Measurements from ENCODE around the gene TRABD2B.

Gene TRABD2B

GRCh38 chr1:48035371-48036141 is 38.4 kb upstream of the TRABD2B start:
- peaks cover 10 to 36% of the 10 kb centered on the region in 2 experiments for H3K27me3 ChIP-seq (ENCODE audit: control insufficient read depth in 1 of 2, insufficient read depth in 1 of 2, low read length in 2 of 2)

GRCh38 chr1:48033495-48034045 is 36.4 kb upstream of the TRABD2B start:
- H3K4me1 ChIP-seq (ENCODE audit: control insufficient read depth, insufficient read depth, low read depth, low read length): no peaks in the 10 kb centered on the region
- H3K79me1 ChIP-seq (replicated peaks; ENCODE audit: low read length, poor library complexity, severe bottlenecking): no peaks in the 10 kb centered on the region
- no peak overlapping the region for H3K27ac ChIP-seq (ENCODE audit: low read length, poor library complexity, severe bottlenecking)
- no peak overlapping the region for H3K14ac ChIP-seq (ENCODE audit: low read length in 2 of 2)
- H3K23ac ChIP-seq (ENCODE audit: low read length in 2 of 2): no peak overlapping the region
- no peak overlapping the region for H4K8ac ChIP-seq (ENCODE audit: low read length)
- no peak overlapping the region for H2BK12ac ChIP-seq (ENCODE audit: low read length in 2 of 2)
- H3K4me2 ChIP-seq (ENCODE audit: low read length, poor library complexity, severe bottlenecking): no peak overlapping the region
- no peak overlapping the region for H2BK5ac ChIP-seq (ENCODE audit: low read depth, low read length, poor library complexity, severe bottlenecking)
- no peak overlapping the region for H2AFZ ChIP-seq (ENCODE audit: low read depth, low read length)
- peak overlapping the region; percentile 7 for H4K91ac ChIP-seq (ENCODE audit: low read length)
- H3K36me3 ChIP-seq (ENCODE audit: control insufficient read depth in 1 of 2, insufficient read depth in 2 of 2, low read depth in 1 of 2, low read length in 2 of 2): no peaks in the 10 kb centered on the region
- no peak overlapping the region for H3K18ac ChIP-seq (ENCODE audit: low read depth in 1 of 2, low read length in 2 of 2)
- no peak overlapping the region for H3K9ac ChIP-seq (ENCODE audit: low read length)
- WGBS: 86% methylated on average over 10 of the region's 10 CpGs
- no peak overlapping the region for H2AK5ac ChIP-seq (ENCODE audit: low read length, severe bottlenecking)
- H3K9me3 ChIP-seq (ENCODE audit: control insufficient read depth, low read length): no peaks in the 10 kb centered on the region
- no peak for DNase-seq
- peaks cover 0 to 31% of the 10 kb centered on the region in 2 experiments for H3K27me3 ChIP-seq (ENCODE audit: control insufficient read depth in 1 of 2, insufficient read depth in 1 of 2, low read length in 2 of 2)
- no peak overlapping the region for H3K4me3 ChIP-seq (ENCODE audit: insufficient read depth in 1 of 2, low read depth in 1 of 2, low read length in 2 of 2)
- H2BK120ac ChIP-seq (ENCODE audit: low read depth, low read length): no peak overlapping the region
- no peak overlapping the region for H2BK15ac ChIP-seq (ENCODE audit: low read depth, poor library complexity, severe bottlenecking)
- no peak overlapping the region for H3K4ac ChIP-seq (ENCODE audit: low read depth in 1 of 2, low read length in 2 of 2)

More at GRCh38 chr1:48035371-48036141, 38.4 kb upstream of the TRABD2B start:
- Histone ChIP-seq H2BK5ac (ENCODE audit: low read depth, low read length, poor library complexity, severe bottlenecking) (no peak overlapping the region), H3K4me1 (ENCODE audit: control insufficient read depth, insufficient read depth, low read depth, low read length) (peaks cover 1% of the 10 kb centered on the region), H3K23ac (ENCODE audit: low read length in 2 of 2) (no peak overlapping the region), H3K4ac (ENCODE audit: low read depth in 1 of 2, low read length in 2 of 2) (no peak overlapping the region), H3K9me3 (ENCODE audit: control insufficient read depth, low read length) (no peaks in the 10 kb centered on the region), H4K91ac (ENCODE audit: low read length) (no peak overlapping the region), H3K79me1 (replicated peaks; ENCODE audit: low read length, poor library complexity, severe bottlenecking) (no peaks in the 10 kb centered on the region), H2BK15ac (ENCODE audit: low read depth, poor library complexity, severe bottlenecking) (no peak overlapping the region), H2BK12ac (ENCODE audit: low read length in 2 of 2) (no peak overlapping the region), H2AFZ (ENCODE audit: low read depth, low read length) (no peak overlapping the region), H2AK5ac (ENCODE audit: low read length, severe bottlenecking) (no peak overlapping the region), H3K18ac (ENCODE audit: low read depth in 1 of 2, low read length in 2 of 2) (no peak overlapping the region), H3K9ac (ENCODE audit: low read length) (no peak overlapping the region), H4K8ac (ENCODE audit: low read length) (no peak overlapping the region), H2BK120ac (ENCODE audit: low read depth, low read length) (no peak overlapping the region), H3K4me2 (ENCODE audit: low read length, poor library complexity, severe bottlenecking) (no peak overlapping the region), H3K4me3 (ENCODE audit: insufficient read depth in 1 of 2, low read depth in 1 of 2, low read length in 2 of 2) (no peak overlapping the region), H3K27ac (ENCODE audit: low read length, poor library complexity, severe bottlenecking) (no peak overlapping the region), H3K14ac (ENCODE audit: low read length in 2 of 2) (no peak overlapping the region), H3K36me3 (ENCODE audit: control insufficient read depth in 1 of 2, insufficient read depth in 2 of 2, low read depth in 1 of 2, low read length in 2 of 2) (no peaks in the 10 kb centered on the region)
- no peak for DNase-seq

- Histone ChIP-seq H2BK120ac (ENCODE audit: low read depth, low read length) (no peak overlapping the region), H2BK5ac (ENCODE audit: low read depth, low read length, poor library complexity, severe bottlenecking) (no peak overlapping the region), H3K23ac (ENCODE audit: low read length in 2 of 2) (no peak overlapping the region), H3K18ac (ENCODE audit: low read depth in 1 of 2, low read length in 2 of 2) (no peak overlapping the region), H3K14ac (ENCODE audit: low read length in 2 of 2) (no peak overlapping the region), H2AK5ac (ENCODE audit: low read length, severe bottlenecking) (no peak overlapping the region), H4K91ac (ENCODE audit: low read length) (no peak overlapping the region), H3K4ac (ENCODE audit: low read depth in 1 of 2, low read length in 2 of 2) (no peak overlapping the region), H3K4me1 (ENCODE audit: control insufficient read depth, insufficient read depth, low read depth, low read length) (no peaks in the 10 kb centered on the region), H2AFZ (ENCODE audit: low read depth, low read length) (no peak overlapping the region), H3K9me3 (ENCODE audit: control insufficient read depth, low read length) (no peaks in the 10 kb centered on the region), H3K4me3 (ENCODE audit: insufficient read depth in 1 of 2, low read depth in 1 of 2, low read length in 2 of 2) (no peak overlapping the region), H2BK15ac (ENCODE audit: low read depth, poor library complexity, severe bottlenecking) (no peak overlapping the region), H4K8ac (ENCODE audit: low read length) (no peak overlapping the region), H3K9ac (ENCODE audit: low read length) (no peak overlapping the region), H3K27me3 (ENCODE audit: control insufficient read depth in 1 of 2, insufficient read depth in 1 of 2, low read length in 2 of 2) (peaks cover 3 to 38% of the 10 kb centered on the region in 2 experiments), H2BK12ac (ENCODE audit: low read length in 2 of 2) (no peak overlapping the region), H3K36me3 (ENCODE audit: control insufficient read depth in 1 of 2, insufficient read depth in 2 of 2, low read depth in 1 of 2, low read length in 2 of 2) (no peaks in the 10 kb centered on the region), H3K27ac (ENCODE audit: low read length, poor library complexity, severe bottlenecking) (no peak overlapping the region), H3K4me2 (ENCODE audit: low read length, poor library complexity, severe bottlenecking) (no peak overlapping the region), H3K79me1 (replicated peaks; ENCODE audit: low read length, poor library complexity, severe bottlenecking) (no peaks in the 10 kb centered on the region)
- WGBS: 82% methylated on average over 3 of the region's 3 CpGs
- no peak for DNase-seq
These were observed 34.5 kb upstream of the TRABD2B start for GRCh38 chr1:48031676-48032075.

- Histone ChIP-seq H3K4me2 (ENCODE audit: low read length, poor library complexity, severe bottlenecking) (no peak overlapping the region), H3K27ac (ENCODE audit: low read length, poor library complexity, severe bottlenecking) (no peak overlapping the region)
- WGBS: 71% methylated on average over 4 of the region's 4 CpGs
These were observed 33.6 kb upstream of the TRABD2B start for GRCh38 chr1:48030696-48031365.

More at GRCh38 chr1:48030696-48031365, 33.6 kb upstream of the TRABD2B start:
- H3K27me3 ChIP-seq (ENCODE audit: control insufficient read depth in 1 of 2, insufficient read depth in 1 of 2, low read length in 2 of 2): peaks cover 3 to 41% of the 10 kb centered on the region in 2 experiments
- no peak overlapping the region for H2BK5ac ChIP-seq (ENCODE audit: low read depth, low read length, poor library complexity, severe bottlenecking)
- no peak overlapping the region for H3K18ac ChIP-seq (ENCODE audit: low read depth in 1 of 2, low read length in 2 of 2)
- H2AFZ ChIP-seq (ENCODE audit: low read depth, low read length): no peak overlapping the region
- H2AK5ac ChIP-seq (ENCODE audit: low read length, severe bottlenecking): no peak overlapping the region
- no peaks in the 10 kb centered on the region for H3K4me1 ChIP-seq (ENCODE audit: control insufficient read depth, insufficient read depth, low read depth, low read length)
- H4K8ac ChIP-seq (ENCODE audit: low read length): no peak overlapping the region
- H4K91ac ChIP-seq (ENCODE audit: low read length): no peak overlapping the region
- no peak overlapping the region for H2BK12ac ChIP-seq (ENCODE audit: low read length in 2 of 2)
- no peak overlapping the region for H3K4ac ChIP-seq (ENCODE audit: low read depth in 1 of 2, low read length in 2 of 2)
- H3K9ac ChIP-seq (ENCODE audit: low read length): no peak overlapping the region
- no peak overlapping the region for H2BK15ac ChIP-seq (ENCODE audit: low read depth, poor library complexity, severe bottlenecking)
- no peaks in the 10 kb centered on the region for H3K9me3 ChIP-seq (ENCODE audit: control insufficient read depth, low read length)
- H3K14ac ChIP-seq (ENCODE audit: low read length in 2 of 2): no peak overlapping the region
- no peaks in the 10 kb centered on the region for H3K79me1 ChIP-seq (replicated peaks; ENCODE audit: low read length, poor library complexity, severe bottlenecking)
- no peaks in the 10 kb centered on the region for H3K36me3 ChIP-seq (ENCODE audit: control insufficient read depth in 1 of 2, insufficient read depth in 2 of 2, low read depth in 1 of 2, low read length in 2 of 2)
- no peak for DNase-seq
- H3K4me3 ChIP-seq (ENCODE audit: insufficient read depth in 1 of 2, low read depth in 1 of 2, low read length in 2 of 2): no peak overlapping the region
- no peak overlapping the region for H3K23ac ChIP-seq (ENCODE audit: low read length in 2 of 2)
- no peak overlapping the region for H2BK120ac ChIP-seq (ENCODE audit: low read depth, low read length)
